ENCODE data around the gene CFAP100.

The CFAP100 gene

GRCh38 chr3:126418661-126419131 is 24.0 kb downstream of the CFAP100 start:
- H2AFZ ChIP-seq (ENCODE audit: low read depth) = no peak overlapping the region
- H3K27me3 ChIP-seq (ENCODE audit: insufficient read depth, low read depth) = no peaks in the 10 kb centered on the region
- H3K9ac ChIP-seq = no peak overlapping the region
- H3K36me3 ChIP-seq (ENCODE audit: insufficient read depth) = no peaks in the 10 kb centered on the region
- no peak for TF ChIP-seq CTCF (conservative IDR thresholded peaks at IDR 0.05; ENCODE audit: low read depth, low read length)
- no peak overlapping the region for H3K4me2 ChIP-seq
- no peaks in the 10 kb centered on the region for H4K20me1 ChIP-seq (ENCODE audit: insufficient read depth)
- no peak overlapping the region for H3K4me3 ChIP-seq (IDR thresholded peaks at IDR 0.05; ENCODE audit: insufficient read depth, low read depth, low read length)
- H3K27ac ChIP-seq = no peak overlapping the region
- H3K79me2 ChIP-seq (ENCODE audit: insufficient read depth, low read depth) = no peaks in the 10 kb centered on the region
- H3K4me1 ChIP-seq (ENCODE audit: low read depth, poor library complexity, severe bottlenecking) = no peaks in the 10 kb centered on the region

GRCh38 chr3:126419151-126419703 is 24.5 kb downstream of the CFAP100 start:
- Histone ChIP-seq H3K79me2 (ENCODE audit: insufficient read depth, low read depth) (no peaks in the 10 kb centered on the region), H3K27me3 (ENCODE audit: insufficient read depth, low read depth) (no peaks in the 10 kb centered on the region), H3K27ac (no peak overlapping the region), H3K9ac (no peak overlapping the region), H3K4me2 (no peak overlapping the region), H3K36me3 (ENCODE audit: insufficient read depth) (no peaks in the 10 kb centered on the region), H2AFZ (ENCODE audit: low read depth) (no peak overlapping the region), H4K20me1 (ENCODE audit: insufficient read depth) (no peaks in the 10 kb centered on the region), H3K4me3 (IDR thresholded peaks at IDR 0.05; ENCODE audit: insufficient read depth, low read depth, low read length) (no peak overlapping the region), H3K4me1 (ENCODE audit: low read depth, poor library complexity, severe bottlenecking) (no peaks in the 10 kb centered on the region)
- TF ChIP-seq CTCF (conservative IDR thresholded peaks at IDR 0.05; ENCODE audit: low read depth, low read length) = no peak

GRCh38 chr3:126419886-126420786 is 25.4 kb downstream of the CFAP100 start:
- H3K9ac ChIP-seq = no peak overlapping the region

GRCh38 chr3:126421573-126422119 is 26.9 kb downstream of the CFAP100 start:
- Histone ChIP-seq H3K4me2 (no peak overlapping the region), H3K9ac (no peak overlapping the region), H3K4me3 (IDR thresholded peaks at IDR 0.05; ENCODE audit: insufficient read depth, low read depth, low read length) (no peak overlapping the region), H3K79me2 (ENCODE audit: insufficient read depth, low read depth) (no peaks in the 10 kb centered on the region), H4K20me1 (ENCODE audit: insufficient read depth) (no peaks in the 10 kb centered on the region), H3K27me3 (ENCODE audit: insufficient read depth, low read depth) (no peaks in the 10 kb centered on the region), H3K4me1 (ENCODE audit: low read depth, poor library complexity, severe bottlenecking) (no peaks in the 10 kb centered on the region), H2AFZ (ENCODE audit: low read depth) (no peak overlapping the region), H3K27ac (no peak overlapping the region), H3K36me3 (ENCODE audit: insufficient read depth) (no peaks in the 10 kb centered on the region)
- no peak for TF ChIP-seq CTCF (conservative IDR thresholded peaks at IDR 0.05; ENCODE audit: low read depth, low read length)

More at GRCh38 chr3:126419886-126420786, 25.4 kb downstream of the CFAP100 start:
- Histone ChIP-seq H3K27me3 (ENCODE audit: insufficient read depth, low read depth) (no peaks in the 10 kb centered on the region), H3K79me2 (ENCODE audit: insufficient read depth, low read depth) (no peaks in the 10 kb centered on the region), H3K36me3 (ENCODE audit: insufficient read depth) (no peaks in the 10 kb centered on the region), H3K4me1 (ENCODE audit: low read depth, poor library complexity, severe bottlenecking) (no peaks in the 10 kb centered on the region), H3K4me2 (no peak overlapping the region), H3K27ac (no peak overlapping the region), H3K4me3 (IDR thresholded peaks at IDR 0.05; ENCODE audit: insufficient read depth, low read depth, low read length) (no peak overlapping the region), H4K20me1 (ENCODE audit: insufficient read depth) (no peaks in the 10 kb centered on the region), H2AFZ (ENCODE audit: low read depth) (no peak overlapping the region)
- TF ChIP-seq CTCF (conservative IDR thresholded peaks at IDR 0.05; ENCODE audit: low read depth, low read length) = no peak
